Neuronal stem cell (in vitro differentiated cells): ENCODE measurements around the gene CRYZ.
"Not testable (repeated sequence)": the region's sequence is repeated elsewhere in the genome, so short reads cannot be mapped to it uniquely, and the experiment has no call there.

ENCODE experiments used
- DNase-seq: peaks from one replicate; pipeline ENCODE4 v3.0.0-alpha.2; 2013; ENCODE audit warnings: low spot score
- H2AFZ ChIP-seq: one replicate; pipeline ENCODE4 v1.6.1; 2013; ENCODE audit warnings: mild to moderate bottlenecking, low read length, inconsistent platforms
- H2AK5ac ChIP-seq: 2 replicates; pipeline ENCODE4 v1.6.1; 2013; ENCODE audit warnings: low read depth, mild to moderate bottlenecking, inconsistent platforms, low read length, moderate library complexity, mixed read lengths
- H2BK120ac ChIP-seq: 2 replicates; pipeline ENCODE4 v1.6.1; 2013; ENCODE audit warnings: low read depth, mild to moderate bottlenecking, inconsistent platforms, low read length, moderate library complexity, mixed read lengths
- H2BK12ac ChIP-seq: one replicate; pipeline ENCODE4 v1.6.1; 2013; ENCODE audit warnings: low read length, inconsistent platforms
- H2BK15ac ChIP-seq: 2 replicates; pipeline ENCODE4 v1.6.1; 2013; ENCODE audit warnings: mild to moderate bottlenecking, low read length, inconsistent platforms, mixed read lengths
- H2BK5ac ChIP-seq: one replicate; pipeline ENCODE4 v1.6.1; 2013; ENCODE audit warnings: inconsistent platforms, mild to moderate bottlenecking, low read length, moderate library complexity
- H3K14ac ChIP-seq: one replicate; pipeline ENCODE4 v1.6.1; 2013; ENCODE audit warnings: low read length, inconsistent platforms
- H3K18ac ChIP-seq: 2 replicates; pipeline ENCODE4 v1.6.1; 2013; ENCODE audit warnings: low read length, inconsistent platforms
- H3K23ac ChIP-seq: 2 replicates; pipeline ENCODE4 v1.6.1; 2013; ENCODE audit warnings: low read depth, mild to moderate bottlenecking, mixed read lengths, low read length, inconsistent platforms; ENCODE audit not compliant: poor library complexity
- H3K27ac ChIP-seq: replicated peaks from 3 replicates; pipeline ENCODE4 v1.5.1; 2013; ENCODE audit warnings: low read length, inconsistent platforms
- H3K27me3 ChIP-seq, 3 experiments: 2 replicates each; pipeline ENCODE4 v1.6.1; 2013; ENCODE audit warnings: low read length in 3 of 3, mild to moderate bottlenecking in 2 of 3, inconsistent platforms in 1 of 3, low read depth in 1 of 3, mixed read lengths in 1 of 3, moderate library complexity in 1 of 3; ENCODE audit not compliant: control insufficient read depth in 3 of 3, insufficient read depth in 3 of 3
- H3K36me3 ChIP-seq, 2 donors: replicated peaks in 1 of 2; 2 replicates each; pipeline ENCODE4 v1.6.1; 2013; ENCODE audit warnings: low read length in 2 of 2; ENCODE audit not compliant: control insufficient read depth in 2 of 2, insufficient read depth in 2 of 2
- H3K4ac ChIP-seq: 2 replicates; pipeline ENCODE4 v1.6.1; 2013; ENCODE audit warnings: inconsistent platforms, mild to moderate bottlenecking, low read length, moderate library complexity
- H3K4me1 ChIP-seq, 2 donors: 1 replicate in 1 of 2; 2 replicates in 1 of 2; pipeline ENCODE4 v1.6.1; 2013; ENCODE audit warnings: low read length in 2 of 2, low read depth in 1 of 2; ENCODE audit not compliant: control insufficient read depth in 2 of 2, insufficient read depth in 1 of 2
- H3K4me2 ChIP-seq: one replicate; pipeline ENCODE4 v1.6.1; 2013; ENCODE audit warnings: mild to moderate bottlenecking, low read length, inconsistent platforms; ENCODE audit not compliant: insufficient read depth, poor library complexity, severe bottlenecking
- H3K4me3 ChIP-seq, 2 donors: 2 replicates each; pipeline ENCODE4 v1.5.1; 2013; ENCODE audit warnings: low read length in 2 of 2, mild to moderate bottlenecking in 2 of 2, inconsistent platforms in 1 of 2, moderate library complexity in 1 of 2
- H3K79me1 ChIP-seq: one replicate; pipeline ENCODE4 v1.6.1; 2013; ENCODE audit warnings: low read depth, mild to moderate bottlenecking, inconsistent platforms, low read length, moderate library complexity
- H3K9ac ChIP-seq: one replicate; pipeline ENCODE4 v1.6.1; 2013; ENCODE audit warnings: mild to moderate bottlenecking, low read depth, low read length, inconsistent platforms; ENCODE audit not compliant: poor library complexity
- H3K9me3 ChIP-seq, 2 donors: replicated peaks in 1 of 2; 2 replicates each; pipeline versions ENCODE3 to v1.6.1; 2013; ENCODE audit warnings: low read length in 2 of 2, mild to moderate bottlenecking in 2 of 2, inconsistent platforms in 1 of 2, low read depth in 1 of 2, mixed read lengths in 1 of 2, moderate library complexity in 1 of 2; ENCODE audit not compliant: control insufficient read depth in 2 of 2, insufficient read depth in 1 of 2
- H4K8ac ChIP-seq: one replicate; pipeline ENCODE4 v1.6.1; 2013; ENCODE audit warnings: low read depth, mild to moderate bottlenecking, inconsistent platforms, low read length, moderate library complexity
- H4K91ac ChIP-seq: one replicate; pipeline ENCODE4 v1.6.1; 2013; ENCODE audit warnings: low read length, low read depth, mild to moderate bottlenecking, inconsistent platforms; ENCODE audit not compliant: poor library complexity
- WGBS, 2 donors: extraction: QIAGEN DNeasy Blood & Tissue Kit; methylation state at CpG; one replicate each; pipeline ENCODE4 v1.1.7; 2013; ENCODE audit warnings: missing lambda C conversion rate in 2 of 2, mixed read lengths in 1 of 2; ENCODE audit not compliant: insufficient read length in 2 of 2, insufficient replicate concordance in 1 of 2; ENCODE audit errors: extremely low coverage in 2 of 2; 5-methylcytosine and 5-hydroxymethylcytosine counted together

Gene CRYZ

DNA sequence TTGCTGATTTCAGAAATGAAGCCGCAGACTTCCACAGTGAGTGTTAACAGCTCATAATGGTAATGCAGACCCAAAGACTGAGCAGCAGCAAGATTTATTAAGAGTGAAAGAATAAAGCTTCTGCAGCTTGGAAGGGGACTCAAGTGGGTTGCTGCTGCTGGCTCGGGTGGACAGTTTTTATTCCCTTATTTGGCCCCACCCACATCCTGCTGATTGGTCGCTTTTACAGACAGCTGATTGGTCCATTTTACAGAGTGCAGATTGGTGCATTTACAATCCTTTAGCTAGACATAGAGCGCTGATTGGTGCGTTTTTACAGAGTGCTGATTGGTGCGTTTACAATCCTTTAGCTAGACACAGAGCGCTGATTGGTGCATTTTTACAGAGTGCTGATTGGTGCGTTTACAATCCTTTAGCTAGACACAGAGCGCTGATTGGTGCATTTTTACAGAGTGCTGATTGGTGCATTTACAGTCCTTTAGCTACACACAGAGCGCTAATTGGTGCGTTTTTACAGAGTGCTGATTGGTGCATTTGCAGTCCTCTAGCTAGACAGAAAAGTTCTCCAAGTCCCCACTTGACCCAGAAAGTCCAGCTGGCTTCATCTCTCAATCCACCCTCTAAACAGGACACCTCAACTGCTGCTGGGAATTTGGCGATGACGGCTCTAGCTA lies 7.6 kb upstream of the CRYZ start:
- H2AFZ ChIP-seq, H3K27ac ChIP-seq, H3K9ac ChIP-seq, H3K4me2 ChIP-seq, H3K14ac ChIP-seq, H2AK5ac ChIP-seq, DNase-seq, H3K4me3 ChIP-seq, H3K4ac ChIP-seq, H2BK12ac ChIP-seq, H3K27me3 ChIP-seq, H2BK5ac ChIP-seq, H3K9me3 ChIP-seq, H2BK120ac ChIP-seq, H3K18ac ChIP-seq, H2BK15ac ChIP-seq, H3K4me1 ChIP-seq, H3K79me1 ChIP-seq, H4K8ac ChIP-seq, H4K91ac ChIP-seq, H3K23ac ChIP-seq: not testable (repeated sequence)
- no CpG with 5 or more reads among the region's 13 CpGs for WGBS, 2 donors
- peaks cover 16 to 55% of the 10 kb centered on the region in 2 donors for H3K36me3 ChIP-seq

DNA sequence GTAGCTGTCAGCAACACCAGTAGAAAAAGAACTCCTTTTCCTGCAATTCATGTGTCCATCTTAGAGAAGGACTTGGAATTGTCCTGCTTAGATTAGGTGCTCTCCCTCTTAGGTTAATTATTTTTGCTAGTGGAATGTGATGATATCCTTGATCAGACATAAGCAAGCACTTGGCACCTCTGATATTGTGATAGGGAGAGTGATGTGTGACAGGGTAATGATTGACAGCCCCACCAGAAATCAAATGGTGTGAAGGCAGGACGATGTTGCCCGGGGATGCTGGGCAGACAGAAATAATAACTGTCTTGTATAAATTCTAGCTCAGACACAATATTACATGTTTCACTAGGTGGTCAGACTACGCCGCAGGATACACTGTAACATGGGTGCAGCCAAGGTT lies 4.5 kb upstream of the CRYZ start:
- Histone ChIP-seq H3K36me3 (peaks cover 12 to 45% of the 10 kb centered on the region in 2 donors), H2BK12ac (no peak overlapping the region), H3K4ac (no peak overlapping the region), H3K14ac (no peak overlapping the region), H3K4me3 (no peak overlapping the region), H3K27me3 (no peaks in the 10 kb centered on the region), H3K18ac (no peak overlapping the region), H3K27ac (no peak overlapping the region), H2AFZ (no peak overlapping the region), H3K9ac (no peak overlapping the region), H2AK5ac (no peak overlapping the region), H3K4me1 (peaks cover 0 to 3% of the 10 kb centered on the region in 2 donors), H3K23ac (no peak overlapping the region), H2BK120ac (no peak overlapping the region), H3K79me1 (no peaks in the 10 kb centered on the region), H2BK15ac (no peak overlapping the region), H2BK5ac (no peak overlapping the region), H3K9me3 (peaks cover 0 to 1% of the 10 kb centered on the region in 2 donors), H4K91ac (no peak overlapping the region), H4K8ac (no peak overlapping the region), H3K4me2 (no peak overlapping the region)
- WGBS, 2 donors, result no CpG with 5 or more reads among the region's 4 CpGs
- no peak for DNase-seq

DNA sequence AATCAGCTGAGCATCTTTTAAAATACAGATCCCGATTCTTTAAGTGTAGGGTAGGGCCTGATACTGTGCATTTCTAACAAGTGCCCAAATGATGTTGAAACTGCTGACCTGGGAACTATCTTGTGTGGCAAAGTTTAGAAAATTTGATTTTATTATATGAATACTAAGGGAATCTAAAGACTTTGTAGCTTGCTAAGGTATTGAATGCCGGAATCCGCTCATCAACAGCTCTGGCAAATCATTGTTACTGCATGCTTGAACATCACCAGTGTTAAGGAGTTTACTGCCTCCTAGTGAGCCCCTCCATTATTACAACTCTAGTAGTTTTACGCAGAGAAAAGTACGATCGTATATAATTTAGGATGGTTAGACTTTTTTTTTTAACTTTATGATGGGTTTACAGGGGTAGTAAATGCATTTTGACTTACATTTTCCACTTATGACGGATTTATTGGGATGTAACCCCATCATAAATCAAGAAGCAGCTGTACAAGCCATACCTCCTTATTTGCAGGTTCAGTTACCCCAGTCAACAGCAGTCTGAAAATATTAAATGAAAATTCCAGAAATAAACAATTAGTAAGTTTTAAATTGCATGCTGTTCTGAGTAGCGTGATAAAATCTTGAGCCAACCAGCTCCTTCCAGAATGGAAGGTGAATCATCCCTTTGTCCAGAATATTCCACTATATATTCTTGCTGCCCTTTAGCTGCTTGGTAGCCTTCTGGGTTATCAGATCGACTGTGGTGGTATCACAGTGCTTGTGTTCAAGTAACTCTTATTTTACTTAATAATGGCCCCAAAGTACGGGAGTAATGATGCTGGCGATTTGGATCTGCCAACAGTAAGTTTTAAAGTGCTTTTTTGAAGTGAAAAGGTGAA lies 994 bp upstream of the CRYZ start:
- Histone ChIP-seq H3K27ac (peak overlapping the region; percentile 91), H3K79me1 (no peaks in the 10 kb centered on the region), H2AFZ (peak overlapping the region; percentile 92), H3K36me3 (peaks cover 9 to 31% of the 10 kb centered on the region in 2 donors), H4K8ac (no peak overlapping the region), H3K27me3 (no peaks in the 10 kb centered on the region), H3K18ac (no peak overlapping the region), H3K14ac (no peak overlapping the region), H3K9ac (no peak overlapping the region), H2BK15ac (no peak overlapping the region), H2BK5ac (no peak overlapping the region), H2BK12ac (no peak overlapping the region), H4K91ac (no peak overlapping the region), H3K23ac (no peak overlapping the region), H3K9me3 (peaks cover 1 to 3% of the 10 kb centered on the region in 2 donors), H3K4me3 (peak overlapping the region; percentile 88 to 92), H3K4me2 (no peak overlapping the region), H2BK120ac (no peak overlapping the region), H3K4ac (no peak overlapping the region), H3K4me1 (peaks cover 0 to 3% of the 10 kb centered on the region in 2 donors), H2AK5ac (no peak overlapping the region)
- peak; percentile 54 for DNase-seq
- WGBS, 2 donors, result no CpG with 5 or more reads among the region's 11 CpGs
